Fibroblast of pulmonary artery (primary cell): ENCODE data around the gene RBM22.

Experiments
- DNase-seq: peaks from one replicate; pipeline ENCODE4 v3.0.0-alpha.2; 2010; ENCODE audit warnings: low read depth
- H3K4me3 ChIP-seq: replicated peaks from 2 replicates; pipeline ENCODE4 v1.5.1; 2011; ENCODE audit warnings: low read depth, mild to moderate bottlenecking, control low read depth, low read length, moderate library complexity
- CTCF ChIP-seq: IDR thresholded peaks from 2 replicates; pipeline ENCODE4 v1.5.1; 2011; ENCODE audit warnings: mild to moderate bottlenecking, control low read depth, low read length, inconsistent platforms; ENCODE audit errors: missing control alignments

RBM22 gene

GRCh38 chr5:150647275-150648251 lies 53.3 kb downstream of the RBM22 start:
- no peak for DNase-seq
- H3K4me3 ChIP-seq: no peak overlapping the region
- TF ChIP-seq CTCF: no peak

GRCh38 chr5:150645070-150645700 lies 55.7 kb downstream of the RBM22 start:
- TF ChIP-seq CTCF: no peak
- H3K4me3 ChIP-seq: peak overlapping the region; percentile 5
- peak; percentile 92 for DNase-seq

- no peak for TF ChIP-seq CTCF
- DNase-seq: no peak
- peak overlapping the region; percentile 5 for H3K4me3 ChIP-seq
Measured at GRCh38 chr5:150644514-150644913, 56.3 kb downstream of the RBM22 start.

- no peak overlapping the region for H3K4me3 ChIP-seq
- no peak for DNase-seq
- TF ChIP-seq CTCF: no peak
Measured at GRCh38 chr5:150644058-150644457, 56.8 kb downstream of the RBM22 start.

- no peak for TF ChIP-seq CTCF
- no peak for DNase-seq
- H3K4me3 ChIP-seq: peak overlapping the region; percentile 60
Measured at GRCh38 chr5:150642991-150643710, 57.7 kb downstream of the RBM22 start.

- TF ChIP-seq CTCF: no peak
Measured at GRCh38 chr5:150642567-150642927, 58.3 kb downstream of the RBM22 start.

More at GRCh38 chr5:150642567-150642927, 58.3 kb downstream of the RBM22 start:
- peak overlapping the region; percentile 60 for H3K4me3 ChIP-seq
- DNase-seq: peak; percentile 95
